Anterior cingulate cortex (tissue), 58 donors: ENCODE measurements around the gene NFX1.

Experiments
- DNase-seq, 58 donors: peaks; one replicate each; lab custom pipeline; 2025; lab: John Stamatoyannopoulos, UW

NFX1 gene

DNA sequence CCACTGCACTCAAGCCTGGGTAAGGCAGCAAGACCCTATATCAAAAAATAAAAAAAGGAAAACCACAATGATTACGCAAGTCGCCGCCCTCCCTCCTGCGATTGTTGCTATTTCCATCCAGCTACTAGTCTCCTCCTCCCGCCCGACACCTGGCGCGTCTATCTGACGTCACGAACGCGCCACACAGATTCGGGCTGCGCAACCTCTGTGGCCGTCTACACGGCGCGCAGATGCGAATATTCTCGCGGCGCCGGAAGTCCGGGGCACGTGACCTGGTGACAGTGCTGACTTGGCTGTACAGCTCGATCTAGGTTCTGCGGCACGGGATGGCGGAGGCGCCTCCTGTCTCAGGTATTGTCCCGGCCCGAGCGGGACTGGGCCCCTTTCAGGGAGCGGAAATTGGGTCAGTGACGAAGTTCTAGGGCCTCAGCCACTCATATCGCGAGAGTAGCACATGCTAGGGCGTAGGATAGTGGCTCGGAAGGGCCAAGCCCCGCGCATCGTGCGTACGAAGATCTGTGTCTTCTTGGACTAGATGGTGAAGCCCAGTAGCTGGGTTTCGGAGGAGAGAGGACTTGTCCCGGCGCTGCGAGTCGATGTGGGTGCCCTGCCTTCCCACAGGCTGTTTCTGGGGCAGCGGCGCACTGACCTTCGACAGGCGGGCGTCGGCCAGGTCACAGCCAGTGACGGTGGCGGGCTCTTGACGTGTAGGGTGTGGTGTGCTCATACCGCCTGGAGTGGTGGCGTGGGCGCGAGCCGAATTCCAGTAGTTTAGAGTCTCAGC, at the start of gene NFX1:
Gene NFX1, plus strand, starts transcription at position 270 of the 784 bp plus-strand sequence. Its CDS starts 57 bp downstream, at position 327.
- peak; percentile 75 to 98 (median 93) for DNase-seq

DNA sequence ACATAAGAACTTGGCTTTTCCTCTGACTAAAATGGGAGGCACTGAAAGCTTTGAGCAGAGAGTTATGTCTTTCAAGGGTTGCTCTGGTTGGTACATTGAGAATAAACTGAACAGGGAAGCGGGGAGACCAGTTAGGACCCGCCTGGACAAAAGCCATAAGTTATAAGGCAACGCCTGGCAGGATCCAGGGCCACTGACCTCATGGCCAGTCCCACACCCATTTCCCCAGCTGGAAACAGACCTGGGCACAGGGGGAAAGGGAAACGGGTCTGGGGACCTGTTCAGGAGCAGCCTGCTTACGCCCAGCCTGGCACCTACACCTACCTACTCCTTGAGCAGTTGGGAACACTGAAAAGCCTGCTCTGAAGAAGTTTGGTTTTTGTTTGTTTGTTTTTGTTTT, 49.0 kb upstream of the NFX1 start:
- no peak for DNase-seq

DNA sequence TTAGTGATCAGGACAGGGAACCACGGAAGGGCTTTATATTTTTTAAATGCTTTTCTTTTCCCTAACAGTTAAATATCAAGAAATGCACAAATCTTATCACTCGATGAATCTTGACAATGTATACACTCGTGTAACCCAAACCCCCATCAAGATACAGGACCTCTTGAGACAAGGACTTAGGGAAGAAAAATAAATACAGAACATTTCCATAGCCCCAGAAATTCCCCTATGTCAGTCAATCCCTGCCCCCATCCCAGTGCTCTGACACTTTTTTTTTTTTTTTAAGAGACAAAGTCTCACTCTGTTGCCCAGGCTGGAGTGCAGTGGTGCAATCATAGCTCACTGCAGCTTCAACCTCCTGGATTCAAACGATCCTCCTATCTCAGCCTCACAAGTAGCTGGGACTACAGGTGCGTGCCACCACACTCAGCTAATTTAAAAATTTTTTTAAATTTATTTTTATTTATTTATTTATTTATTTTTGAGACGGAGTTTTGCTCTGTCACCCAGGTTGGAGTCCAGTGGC, 47.6 kb upstream of the NFX1 start:
- no peak for DNase-seq

DNA sequence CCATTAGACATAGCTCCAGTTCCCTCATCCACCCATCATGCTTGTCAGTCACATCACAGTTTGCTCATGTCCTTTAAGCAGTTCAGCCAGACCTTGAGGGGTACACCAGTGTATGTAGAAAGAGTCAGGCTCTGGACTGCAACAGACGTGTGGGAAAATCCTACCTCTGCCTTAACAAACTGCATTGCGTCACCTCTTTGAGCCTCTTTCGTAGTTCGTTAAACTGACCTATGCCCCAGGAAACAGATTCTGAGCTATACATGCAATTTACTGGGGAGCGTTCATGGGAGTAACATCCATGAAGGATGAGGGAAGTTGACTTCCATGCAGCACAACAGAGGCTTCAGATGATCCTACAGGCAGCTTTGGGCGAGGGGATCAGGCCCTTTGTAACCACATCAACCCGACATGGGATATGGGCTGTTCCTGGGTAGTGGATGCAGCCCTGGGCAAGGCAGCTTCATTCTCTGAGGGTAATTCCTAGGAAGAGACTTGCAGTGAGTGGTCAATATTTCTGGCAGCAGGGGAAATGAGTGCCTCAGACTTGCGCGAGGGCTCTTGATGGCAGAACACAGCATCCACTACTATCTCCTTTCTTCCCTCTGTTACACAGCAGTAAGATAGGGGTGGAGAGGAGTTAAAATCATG, 46.1 kb upstream of the NFX1 start:
- DNase-seq: no peak

DNA sequence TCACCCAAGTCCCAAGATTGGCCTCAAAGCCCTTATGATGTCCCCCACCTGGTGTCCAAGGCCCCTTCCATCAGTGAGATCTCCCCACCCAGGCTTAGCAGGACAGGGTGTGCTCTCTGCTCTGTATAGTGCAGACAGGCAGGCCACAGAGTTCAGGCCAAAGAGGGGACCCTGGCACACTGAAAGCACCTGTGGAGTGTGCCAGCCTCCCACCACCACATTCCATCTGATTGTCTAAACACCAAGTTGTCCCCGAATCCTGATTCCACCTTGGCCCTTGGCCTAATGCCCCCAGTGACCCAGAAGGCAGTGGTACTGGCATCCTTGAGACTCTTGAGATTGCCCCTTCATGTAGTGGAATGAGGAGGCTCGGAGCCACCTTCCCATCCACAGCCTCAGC, 45.0 kb upstream of the NFX1 start:
- no peak for DNase-seq

DNA sequence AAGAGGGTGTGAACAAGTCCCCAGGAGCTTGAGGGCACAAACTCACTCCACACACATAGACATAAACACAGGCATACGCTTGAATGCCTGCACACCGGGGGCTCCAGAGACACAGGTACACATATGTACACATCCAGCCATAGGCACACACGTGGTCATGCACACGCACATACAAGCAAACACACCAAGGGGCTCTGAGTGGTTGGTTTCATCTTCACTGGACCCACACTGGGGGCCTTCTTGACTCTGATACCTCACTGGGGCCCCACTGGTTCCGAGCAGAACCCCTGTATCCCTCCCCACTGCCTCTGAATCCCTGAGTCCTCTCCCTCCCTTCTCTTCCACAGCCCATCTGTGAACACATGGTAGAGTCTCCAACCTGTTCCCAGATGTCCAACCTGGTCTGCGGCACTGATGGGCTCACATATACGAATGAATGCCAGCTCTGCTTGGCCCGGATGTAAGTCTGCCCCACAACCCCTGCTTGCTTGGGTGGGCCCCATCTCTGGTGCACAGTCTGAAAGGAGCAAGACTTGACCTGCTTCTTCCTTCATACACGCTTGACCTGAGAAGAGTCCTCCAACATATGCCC, 44.0 kb upstream of the NFX1 start:
- no peak for DNase-seq

DNA sequence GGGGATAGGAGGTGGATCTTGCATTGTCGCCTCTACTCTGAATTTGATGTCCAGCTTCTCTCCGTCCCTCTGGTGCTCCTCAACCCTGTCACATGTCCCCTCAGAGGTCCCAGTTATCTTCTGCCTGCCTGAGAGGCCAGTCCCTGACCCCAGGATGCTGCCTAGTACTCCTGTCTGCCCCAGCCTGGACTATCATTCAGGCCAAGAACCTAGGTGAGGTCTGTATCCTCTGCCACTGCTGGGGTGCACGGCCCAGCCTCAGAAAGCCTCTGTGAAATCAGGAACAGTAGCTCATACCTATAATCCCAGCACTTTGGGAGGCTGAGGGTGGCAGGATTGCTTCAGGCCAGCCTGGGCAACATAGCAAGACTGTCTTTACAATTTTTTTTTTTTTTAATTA, 41.7 kb upstream of the NFX1 start:
- no peak for DNase-seq

DNA sequence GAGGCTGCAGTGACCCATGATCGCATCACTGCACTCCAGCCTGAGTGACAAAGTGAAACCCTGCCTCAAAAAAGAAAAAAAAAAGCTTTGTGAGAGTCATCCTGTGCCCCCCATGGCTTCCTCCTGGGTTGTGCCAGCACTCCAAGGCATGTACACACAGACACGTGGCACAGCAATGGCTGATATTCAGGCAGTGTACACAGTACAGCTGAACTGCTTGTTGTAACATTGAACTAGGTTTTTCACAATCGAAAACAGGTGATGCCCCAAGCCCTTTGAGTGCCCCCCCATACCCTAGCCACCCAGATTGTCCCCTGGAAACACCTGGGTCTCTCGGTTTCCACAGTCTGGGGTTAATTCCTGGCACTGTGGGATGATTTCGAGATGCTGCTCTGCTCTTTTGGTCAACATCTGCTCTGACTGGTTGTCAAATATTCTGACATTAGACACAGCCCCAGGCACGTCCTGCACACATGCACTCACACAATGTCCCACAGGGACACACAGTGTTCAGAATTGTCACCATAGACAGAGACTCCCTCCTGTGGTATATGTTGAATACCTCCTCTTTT, 41.1 kb upstream of the NFX1 start:
- DNase-seq: no peak

DNA sequence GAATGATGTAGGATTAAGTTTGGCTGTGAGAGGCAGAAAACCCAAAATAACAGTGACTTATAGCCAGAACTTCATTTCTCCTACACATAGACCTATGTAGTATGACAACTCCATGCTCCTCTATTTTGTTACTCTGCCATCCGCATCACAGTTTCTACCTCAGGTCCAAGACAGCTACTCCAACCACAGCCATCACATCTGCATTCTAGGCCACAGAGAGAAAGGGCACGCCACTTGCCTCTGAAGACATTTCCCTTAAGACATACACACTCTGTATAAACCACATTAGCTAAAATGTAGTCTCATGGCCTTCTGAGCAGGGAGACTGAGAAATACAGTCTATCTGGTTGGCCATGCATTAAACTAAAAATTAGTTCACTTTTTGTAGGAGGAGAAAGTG, 40.3 kb upstream of the NFX1 start:
- no peak for DNase-seq

DNA sequence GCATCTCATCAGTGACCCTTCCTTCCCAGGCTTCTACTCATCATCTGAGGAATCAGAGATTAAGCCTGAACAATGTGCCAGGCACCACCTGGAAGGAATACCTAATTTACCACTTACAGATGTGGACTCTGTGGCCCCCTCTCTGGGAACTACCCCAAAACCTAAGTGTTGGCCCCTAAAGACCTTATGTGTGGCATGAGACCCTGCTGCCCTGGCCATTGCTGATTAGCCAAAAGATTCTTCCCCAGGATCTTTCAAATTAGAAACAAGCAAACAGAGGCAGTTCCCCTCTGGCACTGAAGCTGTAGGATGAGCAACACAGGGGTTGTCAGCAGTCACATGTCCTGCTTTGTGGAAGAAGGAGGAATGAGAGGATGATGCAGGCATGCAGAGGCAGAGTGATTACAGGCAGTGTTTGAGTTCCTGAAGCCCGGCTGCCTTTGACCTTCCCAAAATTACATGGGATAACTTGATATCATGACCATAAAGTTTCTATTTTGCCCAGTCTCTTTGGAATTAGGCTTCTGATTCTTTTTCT, 39.8 kb upstream of the NFX1 start:
- no peak for DNase-seq

DNA sequence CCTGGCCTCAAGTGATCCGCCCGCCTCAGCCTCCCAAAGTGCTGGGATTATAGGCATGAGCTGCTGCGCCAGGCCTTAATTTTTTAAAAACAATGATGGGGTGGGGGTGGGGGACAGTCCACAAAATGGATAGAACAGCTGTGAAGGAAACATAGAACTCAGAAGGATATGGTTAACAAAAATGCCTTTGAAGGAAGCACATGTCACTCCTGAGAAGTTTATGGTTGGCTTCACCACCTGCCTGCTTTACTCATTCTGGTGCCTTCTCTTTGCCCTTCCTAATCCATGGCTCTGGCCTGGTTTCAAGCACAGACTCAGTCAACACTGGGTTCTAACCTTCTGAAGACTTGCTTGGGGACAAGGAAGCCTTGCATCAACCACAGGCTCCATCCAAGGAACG, 36.1 kb upstream of the NFX1 start:
- no peak for DNase-seq

DNA sequence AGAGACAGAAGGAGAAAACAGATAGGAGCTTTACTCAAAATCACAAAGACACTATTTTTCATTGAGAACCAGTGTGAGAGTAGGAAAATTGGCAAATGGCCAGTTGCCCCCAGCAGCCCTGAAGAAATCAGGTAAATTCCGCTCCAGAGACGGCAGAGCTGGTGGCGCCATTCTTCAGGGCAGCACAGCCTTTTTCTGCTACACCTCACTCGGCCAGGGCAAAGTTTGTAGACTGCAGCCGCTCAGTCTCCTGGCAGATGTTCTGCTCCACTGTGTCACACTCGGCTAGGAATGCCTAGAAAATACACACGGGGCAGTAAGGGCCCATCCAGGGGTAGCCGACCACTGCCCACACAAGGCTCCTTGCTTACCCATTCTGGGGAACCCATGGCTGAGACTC, 35.3 kb upstream of the NFX1 start:
- DNase-seq: no peak

DNA sequence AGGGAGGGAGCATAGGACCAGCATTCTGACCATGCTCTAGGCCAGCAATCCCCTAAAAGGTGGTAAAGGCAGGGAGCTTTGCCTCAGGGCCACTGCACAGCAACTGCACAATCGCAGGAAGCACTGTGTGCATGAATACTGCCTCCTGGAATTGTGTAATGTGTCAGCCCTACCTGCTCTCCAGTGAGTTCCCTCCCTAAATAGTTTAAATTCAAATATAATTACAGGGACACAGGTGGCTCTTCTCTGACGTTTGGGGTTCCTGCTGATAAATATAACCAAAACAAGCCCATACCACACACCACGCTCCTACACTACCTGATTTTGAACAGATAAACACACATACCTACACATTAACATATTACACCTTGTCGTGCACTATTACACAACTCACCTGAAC, 34.8 kb upstream of the NFX1 start:
- no peak for DNase-seq

DNA sequence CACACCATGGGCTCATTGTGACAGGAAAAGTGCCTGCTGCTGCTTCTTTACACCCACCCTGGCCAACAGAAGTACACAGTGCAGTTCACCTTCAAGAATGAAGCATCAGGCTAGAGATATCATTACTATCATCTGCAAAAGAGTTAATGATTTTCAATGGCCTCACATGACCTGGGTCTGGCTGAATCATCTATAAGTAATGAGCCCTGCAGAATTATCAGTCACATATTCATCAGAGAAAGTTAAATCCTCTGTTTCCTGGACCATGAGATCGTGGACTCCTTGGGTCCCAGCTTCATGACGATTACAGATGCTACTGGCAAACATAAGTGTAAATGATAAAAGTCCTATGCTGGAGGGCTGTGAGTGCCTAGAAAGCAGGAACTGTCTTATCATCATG, 34.1 kb upstream of the NFX1 start:
- no peak for DNase-seq

DNA sequence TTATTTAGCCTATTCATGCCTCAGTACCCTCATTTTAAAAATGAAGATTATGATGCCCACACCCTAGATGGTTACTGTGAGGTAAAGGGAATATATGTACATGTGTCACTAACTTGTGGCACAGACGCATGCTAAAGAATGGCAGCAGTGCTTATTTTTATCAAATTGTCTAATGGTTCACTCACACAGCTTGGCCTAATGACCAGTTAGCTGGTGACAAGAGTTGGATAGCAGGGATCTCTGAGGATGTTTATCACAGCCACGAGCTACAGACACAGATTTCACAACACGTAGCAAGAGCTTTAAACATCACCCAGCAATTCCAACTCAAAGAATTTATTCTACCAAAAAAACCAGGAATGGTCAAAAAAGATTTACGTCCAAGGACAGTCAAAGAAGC, 33.0 kb upstream of the NFX1 start:
- no peak for DNase-seq

DNA sequence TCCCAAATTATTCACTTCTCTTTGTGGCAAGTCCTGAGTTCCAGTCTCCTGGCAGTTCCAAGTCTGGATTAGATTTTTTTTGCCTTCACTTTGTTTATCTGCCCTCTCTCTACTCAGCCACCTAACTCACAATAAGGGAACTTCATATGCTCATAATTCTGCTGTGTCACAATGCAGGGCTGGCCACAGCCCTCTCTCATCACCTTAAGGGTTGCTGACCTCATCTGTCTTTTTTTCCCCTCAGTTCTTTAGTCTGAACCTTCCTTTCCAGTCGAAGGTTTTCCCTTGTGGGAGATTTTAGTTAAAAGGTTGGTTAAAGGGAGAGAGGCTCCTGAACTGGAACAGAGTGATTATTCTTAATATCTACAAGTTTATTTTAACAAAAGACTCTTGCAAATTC, 29.9 kb upstream of the NFX1 start:
- no peak for DNase-seq

DNA sequence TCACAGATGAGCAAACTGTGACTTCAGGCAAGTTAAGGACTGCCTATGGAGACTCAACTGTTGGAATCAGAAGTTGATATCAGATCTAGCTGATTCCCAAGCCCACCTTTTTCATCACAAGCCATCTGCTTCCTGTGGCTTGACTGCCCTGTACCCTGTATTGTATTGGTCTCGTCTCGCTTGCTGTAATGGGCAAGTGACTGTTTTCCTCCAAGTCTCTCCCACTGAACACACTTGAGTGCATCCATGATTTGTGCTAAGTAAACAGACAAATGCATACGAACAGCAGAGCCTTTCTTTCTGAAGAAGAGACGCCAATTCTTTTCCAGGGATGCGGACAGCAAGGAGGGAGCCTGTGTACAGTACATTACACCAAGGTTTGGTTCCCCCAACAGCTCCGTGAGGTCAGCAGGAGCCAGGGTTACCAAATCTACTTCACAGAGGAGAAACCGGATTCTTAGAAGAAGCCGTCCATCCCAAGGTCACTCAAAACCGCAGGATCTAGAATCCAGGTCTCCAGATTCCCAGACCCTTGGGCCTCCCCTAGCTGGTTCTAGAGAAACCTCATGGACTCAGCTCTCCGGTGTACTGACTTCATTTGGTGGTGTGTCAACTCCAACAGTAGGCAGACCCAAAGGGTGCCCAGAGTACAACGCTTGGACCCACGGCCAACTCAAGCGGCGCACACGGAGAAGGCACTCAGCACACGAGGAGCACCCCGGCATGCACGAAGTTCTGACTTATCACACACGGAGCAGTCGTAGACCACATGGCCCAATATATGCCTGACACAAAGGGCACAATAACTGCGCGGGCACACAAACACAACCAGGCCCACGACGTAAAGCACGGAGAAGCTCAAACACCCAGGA, 26.9 kb upstream of the NFX1 start:
- peak in 8 of 58 donors; percentile 15 to 55 (median 34) for DNase-seq

DNA sequence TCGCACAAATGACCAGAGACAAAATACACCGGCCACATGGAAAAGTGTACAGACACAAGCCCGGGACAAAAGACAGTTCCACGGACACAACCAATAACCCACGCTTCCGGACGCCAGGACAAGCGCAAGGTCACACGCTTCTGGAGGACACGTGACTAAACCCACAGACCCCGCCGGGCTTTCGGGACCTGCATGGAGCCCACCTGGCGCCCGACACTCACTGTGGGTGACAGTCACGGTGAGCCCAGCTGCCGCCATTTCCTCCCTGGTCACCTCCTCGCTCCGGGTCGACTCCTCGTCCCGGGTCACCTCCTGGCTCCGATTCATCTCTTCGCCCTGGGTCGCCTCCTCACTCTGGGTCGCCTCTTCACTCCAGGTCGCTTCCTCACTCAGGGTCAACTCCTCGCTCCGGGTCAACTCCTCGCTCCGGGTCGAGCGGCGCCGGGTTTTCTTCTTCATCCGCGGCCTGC, 26.3 kb upstream of the NFX1 start:
- peak in 37 of 58 donors; percentile 31 to 78 (median 53) for DNase-seq

DNA sequence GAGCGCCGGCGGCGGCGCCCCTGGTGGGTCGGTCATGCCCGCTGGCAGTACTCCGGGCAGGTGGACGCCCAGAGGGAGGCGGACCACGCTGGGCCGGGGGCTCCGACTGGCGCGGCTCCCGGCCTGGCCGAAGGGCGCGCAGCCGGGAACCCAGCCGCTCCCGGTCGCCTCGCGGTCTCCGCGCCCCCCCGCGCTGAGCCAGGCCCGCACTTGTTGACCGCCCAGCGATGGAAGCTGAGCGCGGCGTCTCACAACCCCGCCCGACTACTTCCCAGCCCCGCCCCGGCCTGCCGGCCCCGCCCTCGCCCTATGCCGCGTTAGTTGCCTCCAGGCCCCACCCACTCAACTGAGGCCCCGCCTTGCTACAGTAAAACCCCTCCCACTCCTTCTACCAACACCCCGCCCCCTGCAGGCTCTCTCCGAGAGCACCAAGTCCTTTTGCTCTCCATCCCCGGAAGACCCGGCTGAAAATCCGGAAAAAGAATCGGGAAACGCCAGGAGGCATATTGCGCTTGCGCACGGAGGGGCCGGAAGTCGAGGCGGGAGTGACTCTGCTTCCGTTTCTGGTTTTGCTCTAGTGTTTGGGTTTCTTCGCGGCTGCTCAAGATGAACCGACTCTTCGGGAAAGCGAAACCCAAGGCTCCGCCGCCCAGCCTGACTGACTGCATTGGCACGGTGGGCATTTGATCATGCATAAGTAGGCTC, 25.7 kb upstream of the NFX1 start, which contains the start of the genes BAG1 and CHMP5:
Gene BAG1, minus strand, starts transcription at position 236 of the 705 bp plus-strand sequence.
Gene CHMP5, plus strand, starts transcription at position 577 of the 705 bp plus-strand sequence. Its CDS starts 30 bp downstream, at position 607.
- DNase-seq: peak; percentile 85 to 100 (median 99)
